H9 (cell line): ENCODE measurements around the gene BUB1. TPM values are rescaled to one million over a fixed set of nuclear protein-coding genes. Genes with fewer than 3 reads are reported as not detected.

Experiments
- DNase-seq: peaks from one replicate; pipeline ENCODE4 v3.0.0-alpha.2; 2017
- H2AFZ ChIP-seq: one replicate; pipeline ENCODE4 v1.6.1; 2013; ENCODE audit warnings: mild to moderate bottlenecking, low read length, control low read depth, moderate library complexity
- H2AK5ac ChIP-seq: 2 replicates; pipeline ENCODE4 v1.6.1; 2013; ENCODE audit warnings: low read length, control low read depth, mixed read lengths; ENCODE audit not compliant: insufficient read length
- H2BK120ac ChIP-seq: one replicate; pipeline ENCODE4 v1.6.1; 2013; ENCODE audit warnings: low read depth, mild to moderate bottlenecking, low read length, control low read depth, inconsistent platforms; ENCODE audit not compliant: poor library complexity, severe bottlenecking
- H2BK12ac ChIP-seq: 2 replicates; pipeline ENCODE4 v1.6.1; 2013; ENCODE audit warnings: low read length, control low read depth, mixed read lengths, low read depth; ENCODE audit not compliant: insufficient read length
- H2BK15ac ChIP-seq: 2 replicates; pipeline ENCODE4 v1.6.1; 2013; ENCODE audit warnings: low read depth, low read length, control low read depth
- H2BK20ac ChIP-seq: one replicate; pipeline ENCODE4 v1.6.1; 2013; ENCODE audit warnings: low read depth, mild to moderate bottlenecking, low read length, control low read depth, inconsistent platforms; ENCODE audit not compliant: poor library complexity, severe bottlenecking
- H2BK5ac ChIP-seq: 2 replicates; pipeline ENCODE4 v1.6.1; 2013; ENCODE audit warnings: low read length, control low read depth, mixed read lengths; ENCODE audit not compliant: insufficient read length
- H3K14ac ChIP-seq: 2 replicates; pipeline ENCODE4 v1.6.1; 2013; ENCODE audit warnings: low read length, control low read depth; ENCODE audit not compliant: insufficient read depth
- H3K18ac ChIP-seq: 2 replicates; pipeline ENCODE4 v1.6.1; 2013; ENCODE audit warnings: low read depth, mild to moderate bottlenecking, mixed read lengths, low read length, control low read depth; ENCODE audit not compliant: insufficient read length
- H3K23ac ChIP-seq: 2 replicates; pipeline ENCODE4 v1.6.1; 2013; ENCODE audit warnings: low read length, control low read depth, mixed read lengths, low read depth; ENCODE audit not compliant: insufficient read length
- H3K23me2 ChIP-seq: 2 replicates; pipeline ENCODE4 v1.6.1; 2013; ENCODE audit warnings: low read depth, mild to moderate bottlenecking, mixed read lengths, low read length, control low read depth; ENCODE audit not compliant: insufficient read length, poor library complexity, severe bottlenecking
- H3K27ac ChIP-seq: 2 replicates; pipeline ENCODE4 v1.5.1; 2013; ENCODE audit warnings: low read length, control low read depth, mixed read lengths, low read depth; ENCODE audit not compliant: insufficient read length
- H3K27me3 ChIP-seq: 2 replicates; pipeline ENCODE4 v1.6.1; 2013; ENCODE audit warnings: low read length, control low read depth, inconsistent platforms; ENCODE audit not compliant: insufficient read depth
- H3K4ac ChIP-seq: 2 replicates; pipeline ENCODE4 v1.6.1; 2013; ENCODE audit warnings: low read depth, mild to moderate bottlenecking, control low read depth, inconsistent platforms, low read length, moderate library complexity
- H3K4me1 ChIP-seq: 2 replicates; pipeline ENCODE4 v1.6.1; 2013; ENCODE audit warnings: low read length, control low read depth, inconsistent platforms; ENCODE audit not compliant: insufficient read depth
- H3K4me2 ChIP-seq: 2 replicates; pipeline ENCODE4 v1.6.1; 2013; ENCODE audit warnings: low read length, control low read depth, mixed read lengths; ENCODE audit not compliant: insufficient read length, insufficient read depth
- H3K56ac ChIP-seq: 2 replicates; pipeline ENCODE4 v1.6.1; 2013; ENCODE audit warnings: low read depth, mild to moderate bottlenecking, mixed read lengths, low read length, control low read depth; ENCODE audit not compliant: insufficient read length
- H3K79me1 ChIP-seq: 2 replicates; pipeline ENCODE4 v1.6.1; 2013; ENCODE audit warnings: low read depth, mild to moderate bottlenecking, moderate library complexity, low read length, control low read depth, inconsistent platforms; ENCODE audit not compliant: insufficient read depth, poor library complexity, severe bottlenecking
- H3K79me2 ChIP-seq: 2 replicates; pipeline ENCODE4 v1.6.1; 2013; ENCODE audit warnings: low read length, control low read depth, inconsistent platforms; ENCODE audit not compliant: insufficient read depth
- H3K9ac ChIP-seq: 2 replicates; pipeline ENCODE4 v1.6.1; 2013; ENCODE audit warnings: low read length, control low read depth, mixed read lengths; ENCODE audit not compliant: insufficient read length; ENCODE audit errors: extremely low read depth
- H3K9me3 ChIP-seq: one replicate; pipeline ENCODE4 v1.6.1; 2013; ENCODE audit warnings: low read depth, low read length, inconsistent platforms; ENCODE audit not compliant: control insufficient read depth
- H3T11ph ChIP-seq: one replicate; pipeline ENCODE4 v1.6.1; 2013; ENCODE audit warnings: mild to moderate bottlenecking, low read length, control low read depth, inconsistent platforms
- H4K20me1 ChIP-seq: one replicate; pipeline ENCODE4 v1.6.1; 2013; ENCODE audit not compliant: control insufficient read depth, insufficient read length, insufficient read depth
- H4K5ac ChIP-seq: 2 replicates; pipeline ENCODE4 v1.6.1; 2013; ENCODE audit warnings: low read depth, mild to moderate bottlenecking, mixed read lengths, low read length, control low read depth; ENCODE audit not compliant: insufficient read length
- H4K8ac ChIP-seq: replicated peaks from 2 replicates; pipeline ENCODE4 v1.6.1; 2013; ENCODE audit warnings: low read length, control low read depth, mixed read lengths, low read depth; ENCODE audit not compliant: insufficient read length
- H4K91ac ChIP-seq: 2 replicates; pipeline ENCODE4 v1.6.1; 2013; ENCODE audit warnings: low read depth, mild to moderate bottlenecking, moderate library complexity, mixed read lengths, low read length, control low read depth; ENCODE audit not compliant: insufficient read length
- H3K27ac Mint-ChIP-seq, 3 experiments: 2 replicates in 2 of 3; 3 replicates in 1 of 3; pipeline ENCODE4 v1.8.0; 2020 to 2021; ENCODE audit warnings: mixed read lengths in 3 of 3, mild to moderate bottlenecking in 1 of 3, moderate library complexity in 1 of 3
- H3K27me3 Mint-ChIP-seq: 2 replicates; pipeline ENCODE4 v1.8.0; 2021; ENCODE audit warnings: low read depth, mild to moderate bottlenecking, moderate library complexity, mixed read lengths
- H3K36me3 Mint-ChIP-seq, 3 experiments: 2 replicates in 2 of 3; 3 replicates in 1 of 3; pipeline ENCODE4 v1.8.0; 2020 to 2021; ENCODE audit warnings: low read depth in 3 of 3, mixed read lengths in 3 of 3; ENCODE audit not compliant: insufficient read depth in 1 of 3
- H3K4me1 Mint-ChIP-seq, 2 experiments: 2 replicates each; pipeline ENCODE4 v1.8.0; 2020; ENCODE audit warnings: mixed read lengths in 2 of 2
- H3K4me3 Mint-ChIP-seq, 2 experiments: 2 replicates in 1 of 2; 3 replicates in 1 of 2; pipeline ENCODE4 v1.8.0; 2020 to 2021; ENCODE audit warnings: mild to moderate bottlenecking in 2 of 2, mixed read lengths in 2 of 2, moderate library complexity in 1 of 2
- H3K9me3 Mint-ChIP-seq, 2 experiments: 2 replicates in 1 of 2; 3 replicates in 1 of 2; pipeline ENCODE4 v1.8.0; 2020; ENCODE audit warnings: mild to moderate bottlenecking in 2 of 2, mixed read lengths in 2 of 2, moderate library complexity in 1 of 2
- WGBS: extraction: QIAGEN DNeasy Blood & Tissue Kit; methylation state at CpG from one replicate; pipeline ENCODE4 v1.1.7; 2013; ENCODE audit warnings: missing lambda C conversion rate, low lambda C conversion rate, mixed read lengths; ENCODE audit not compliant: insufficient read length; ENCODE audit errors: extremely low coverage; 5-methylcytosine and 5-hydroxymethylcytosine counted together
- total RNA-seq: library from RNA; stranded (reverse); gene quantifications from 2 replicates; pipeline ENCODE4 v1.2.1, GENCODE V29; 2021
- TF ChIP-seq, protein P1 (sequence below): fragments of 200-600 bp; sonication (generic); conservative IDR thresholded peaks from 3 replicates; pipeline ENCODE4 v1.8.0; 2021; ENCODE audit warnings: antibody characterized with exemption, mild to moderate bottlenecking

BUB1 gene
- total RNA-seq, 1 experiment from 2014 or later, result 144 TPM

GRCh38 chr2:110718990-110719389 is 41.1 kb upstream of the BUB1 start:
- no peaks in the 10 kb centered on the region for H3K9me3 ChIP-seq
- no peak overlapping the region for H3K4me3 Mint-ChIP-seq
- H3K27me3 Mint-ChIP-seq, result peaks cover 1% of the 10 kb centered on the region; the same call in 1 of the 2 replicates
- H2BK15ac ChIP-seq, result no peak overlapping the region
- H2BK20ac ChIP-seq, result no peak overlapping the region
- no peak overlapping the region for H3K27ac Mint-ChIP-seq
- H3K4me1 ChIP-seq, result no peaks in the 10 kb centered on the region
- H3K56ac ChIP-seq, result no peak overlapping the region
- H3K18ac ChIP-seq, result no peak overlapping the region
- no peak overlapping the region for H3K14ac ChIP-seq
- H2BK5ac ChIP-seq, result no peak overlapping the region
- H3K4me2 ChIP-seq, result no peak overlapping the region
- H2BK12ac ChIP-seq, result no peak overlapping the region
- H4K8ac ChIP-seq, result no peak overlapping the region
- no peak overlapping the region for H3T11ph ChIP-seq
- TF ChIP-seq, protein P1, sequence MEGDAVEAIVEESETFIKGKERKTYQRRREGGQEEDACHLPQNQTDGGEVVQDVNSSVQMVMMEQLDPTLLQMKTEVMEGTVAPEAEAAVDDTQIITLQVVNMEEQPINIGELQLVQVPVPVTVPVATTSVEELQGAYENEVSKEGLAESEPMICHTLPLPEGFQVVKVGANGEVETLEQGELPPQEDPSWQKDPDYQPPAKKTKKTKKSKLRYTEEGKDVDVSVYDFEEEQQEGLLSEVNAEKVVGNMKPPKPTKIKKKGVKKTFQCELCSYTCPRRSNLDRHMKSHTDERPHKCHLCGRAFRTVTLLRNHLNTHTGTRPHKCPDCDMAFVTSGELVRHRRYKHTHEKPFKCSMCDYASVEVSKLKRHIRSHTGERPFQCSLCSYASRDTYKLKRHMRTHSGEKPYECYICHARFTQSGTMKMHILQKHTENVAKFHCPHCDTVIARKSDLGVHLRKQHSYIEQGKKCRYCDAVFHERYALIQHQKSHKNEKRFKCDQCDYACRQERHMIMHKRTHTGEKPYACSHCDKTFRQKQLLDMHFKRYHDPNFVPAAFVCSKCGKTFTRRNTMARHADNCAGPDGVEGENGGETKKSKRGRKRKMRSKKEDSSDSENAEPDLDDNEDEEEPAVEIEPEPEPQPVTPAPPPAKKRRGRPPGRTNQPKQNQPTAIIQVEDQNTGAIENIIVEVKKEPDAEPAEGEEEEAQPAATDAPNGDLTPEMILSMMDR, result no peak
- no peak overlapping the region for H2AFZ ChIP-seq
- no peak overlapping the region for H4K5ac ChIP-seq
- no peak overlapping the region for H3K4ac ChIP-seq
- H3K9me3 Mint-ChIP-seq, result no peaks in the 10 kb centered on the region
- no peaks in the 10 kb centered on the region for H3K27me3 ChIP-seq
- H3K9ac ChIP-seq, result no peak overlapping the region
- H3K23me2 ChIP-seq, result no peaks in the 10 kb centered on the region
- no peaks in the 10 kb centered on the region for H4K20me1 ChIP-seq
- no peak overlapping the region for H2BK120ac ChIP-seq
- no peak overlapping the region for H3K27ac ChIP-seq
- no peak for DNase-seq
- H4K91ac ChIP-seq, result no peak overlapping the region
- H3K4me1 Mint-ChIP-seq, result peaks cover 3 to 15% of the 10 kb centered on the region in 2 experiments; a peak in 3 of 4 replicates
- WGBS, result no CpG with 5 or more reads among the region's 2 CpGs
- no peak overlapping the region for H2AK5ac ChIP-seq
- H3K79me2 ChIP-seq, result no peaks in the 10 kb centered on the region
- no peaks in the 10 kb centered on the region for H3K36me3 Mint-ChIP-seq
- no peaks in the 10 kb centered on the region for H3K79me1 ChIP-seq
- H3K23ac ChIP-seq, result no peak overlapping the region
